HEK293 (cell line): ENCODE data around the gene DAW1.

Experiments
- CTCF ChIA-PET: fragments of 350-600 bp; formaldehyde crosslinking; extraction: SDS; loops from one replicate; lab custom pipeline; 2021; ENCODE audit warnings: antibody characterized with exemption; lab: Yijun Ruan, JAX
- POLR2A ChIA-PET: fragments of 300-600 bp; formaldehyde crosslinking; extraction: SDS; loops from one replicate; lab custom pipeline; 2020; ENCODE audit warnings: antibody characterized with exemption, inconsistent platforms; lab: Yijun Ruan, JAX
- H3K27ac ChIP-seq: fragments of 200-500 bp; sonication (Bioruptor generic); 2 replicates; pipeline ENCODE4 v1.5.1; 2014; ENCODE audit warnings: low read depth, low read length, control low read depth, inconsistent platforms; ENCODE audit errors: extremely low read depth
- H3K36me3 ChIP-seq, 2 experiments: fragments of 200-500 bp in 1 of 2; sonication (Bioruptor generic) in 1 of 2; 1 replicate in 1 of 2; 2 replicates in 1 of 2; pipeline ENCODE4 v1.5.1; 2014 to 2017; ENCODE audit warnings: inconsistent platforms in 2 of 2, low read length in 2 of 2; ENCODE audit not compliant: control insufficient read depth in 2 of 2, insufficient read depth in 1 of 2
- H3K4me1 ChIP-seq: fragments of 200-500 bp; sonication (Bioruptor generic); 2 replicates; pipeline ENCODE4 v1.5.1; 2014; ENCODE audit warnings: mild to moderate bottlenecking, low read length, inconsistent platforms; ENCODE audit not compliant: control insufficient read depth, insufficient read depth
- H3K4me3 ChIP-seq: 2 replicates; pipeline ENCODE4 v1.5.1; 2011; ENCODE audit warnings: low read depth, mild to moderate bottlenecking, control low read depth, low read length, moderate library complexity
- H3K9me3 ChIP-seq: fragments of 200-500 bp; sonication (Bioruptor generic); 2 replicates; pipeline ENCODE4 v1.5.1; 2014; ENCODE audit warnings: low read depth, low read length, inconsistent platforms; ENCODE audit not compliant: control insufficient read depth, insufficient read depth
- GLIS1 ChIP-seq: fragments of 450-650 bp; formaldehyde crosslinking; IDR thresholded peaks from 2 replicates; pipeline ENCODE4 v1.5.1; 2016; ENCODE audit warnings: missing biosample characterization, missing genetic modification characterization
- HOXC10 ChIP-seq: sonication (generic); formaldehyde crosslinking; IDR thresholded peaks from 2 replicates; pipeline ENCODE4 v1.8.1; 2023; ENCODE audit warnings: mild to moderate bottlenecking, missing genetic modification reagents
- MYNN ChIP-seq: fragments of 450-650 bp; formaldehyde crosslinking; IDR thresholded peaks from 2 replicates; pipeline ENCODE4 v1.5.1; 2016; ENCODE audit warnings: missing biosample characterization, missing genetic modification characterization, borderline replicate concordance
- PRDM1 ChIP-seq: fragments of 450-650 bp; formaldehyde crosslinking; IDR thresholded peaks from 2 replicates; pipeline ENCODE4; 2016; ENCODE audit warnings: missing biosample characterization, missing genetic modification characterization
- ZBTB20 ChIP-seq: fragments of 450-650 bp; formaldehyde crosslinking; IDR thresholded peaks from 2 replicates; pipeline ENCODE4 v1.5.1; 2016; ENCODE audit warnings: missing biosample characterization, missing genetic modification characterization
- ZBTB48 ChIP-seq: fragments of 450-650 bp; formaldehyde crosslinking; IDR thresholded peaks from 2 replicates; pipeline ENCODE4 v1.5.1; 2016; ENCODE audit warnings: missing biosample characterization, missing genetic modification characterization
- ZNF2 ChIP-seq: fragments of 450-650 bp; formaldehyde crosslinking; IDR thresholded peaks from 2 replicates; pipeline ENCODE4 v1.5.1; 2016; ENCODE audit warnings: missing biosample characterization, missing genetic modification characterization
- ZNF248 ChIP-seq: fragments of 450-650 bp; formaldehyde crosslinking; IDR thresholded peaks from 2 replicates; pipeline ENCODE4 v1.5.1; 2017; ENCODE audit warnings: missing biosample characterization, missing genetic modification characterization
- ZNF292 ChIP-seq: fragments of 450-650 bp; formaldehyde crosslinking; IDR thresholded peaks from 2 replicates; pipeline ENCODE4 v1.5.1; 2016; ENCODE audit warnings: low read depth, missing biosample characterization, missing genetic modification characterization, borderline replicate concordance
- ZNF555 ChIP-seq: fragments of 450-650 bp; formaldehyde crosslinking; conservative IDR thresholded peaks from 2 replicates; pipeline ENCODE4 v1.5.1; 2017; ENCODE audit warnings: missing biosample characterization, mild to moderate bottlenecking, missing genetic modification characterization, inconsistent platforms
- ZNF560 ChIP-seq: fragments of 450-650 bp; formaldehyde crosslinking; IDR thresholded peaks from 2 replicates; pipeline ENCODE4 v1.5.1; 2017; ENCODE audit warnings: missing biosample characterization, missing genetic modification characterization, borderline replicate concordance
- ZNF624 ChIP-seq: fragments of 450-650 bp; formaldehyde crosslinking; IDR thresholded peaks from 2 replicates; pipeline ENCODE4 v1.5.1; 2017; ENCODE audit warnings: missing biosample characterization, missing genetic modification characterization
- ZNF654 ChIP-seq: fragments of 450-650 bp; formaldehyde crosslinking; IDR thresholded peaks from 2 replicates; pipeline ENCODE4 v1.5.1; 2016; ENCODE audit warnings: low read depth, missing biosample characterization, missing genetic modification characterization
- ZNF707 ChIP-seq: fragments of 450-650 bp; formaldehyde crosslinking; IDR thresholded peaks from 2 replicates; pipeline ENCODE4 v1.5.1; 2016; ENCODE audit warnings: missing biosample characterization, missing genetic modification characterization
- ZNF76 ChIP-seq: fragments of 450-650 bp; formaldehyde crosslinking; IDR thresholded peaks from 2 replicates; pipeline ENCODE4; 2016; ENCODE audit warnings: low read depth, missing biosample characterization, missing genetic modification characterization, borderline replicate concordance
- ZNF785 ChIP-seq: fragments of 450-650 bp; formaldehyde crosslinking; IDR thresholded peaks from 2 replicates; pipeline ENCODE4 v1.5.1; 2016; ENCODE audit warnings: missing biosample characterization, missing genetic modification characterization
- TF ChIP-seq, protein P1 (sequence below): fragments of 450-650 bp; formaldehyde crosslinking; IDR thresholded peaks from 2 replicates; pipeline ENCODE4 v1.5.1; 2016; ENCODE audit warnings: missing biosample characterization, missing genetic modification characterization, borderline replicate concordance
- TF ChIP-seq, protein P2 (sequence below): sonication (generic); formaldehyde crosslinking; IDR thresholded peaks from 2 replicates; pipeline ENCODE4 v1.8.1; 2022; ENCODE audit warnings: mild to moderate bottlenecking, moderate library complexity, missing genetic modification reagents
- TF ChIP-seq, protein P3 (sequence below): fragments of 450-650 bp; formaldehyde crosslinking; IDR thresholded peaks from 2 replicates; pipeline ENCODE4; 2016; ENCODE audit warnings: missing biosample characterization, missing genetic modification characterization
- TF ChIP-seq, protein P4 (sequence below): fragments of 450-650 bp; formaldehyde crosslinking; IDR thresholded peaks from 2 replicates; pipeline ENCODE4 v1.5.1; 2017; ENCODE audit warnings: missing biosample characterization, missing genetic modification characterization
- TF ChIP-seq, protein P5 (sequence below): fragments of 450-650 bp; formaldehyde crosslinking; IDR thresholded peaks from 2 replicates; pipeline ENCODE4 v1.5.1; 2016; ENCODE audit warnings: missing biosample characterization, missing genetic modification characterization

Gene DAW1

DNA sequence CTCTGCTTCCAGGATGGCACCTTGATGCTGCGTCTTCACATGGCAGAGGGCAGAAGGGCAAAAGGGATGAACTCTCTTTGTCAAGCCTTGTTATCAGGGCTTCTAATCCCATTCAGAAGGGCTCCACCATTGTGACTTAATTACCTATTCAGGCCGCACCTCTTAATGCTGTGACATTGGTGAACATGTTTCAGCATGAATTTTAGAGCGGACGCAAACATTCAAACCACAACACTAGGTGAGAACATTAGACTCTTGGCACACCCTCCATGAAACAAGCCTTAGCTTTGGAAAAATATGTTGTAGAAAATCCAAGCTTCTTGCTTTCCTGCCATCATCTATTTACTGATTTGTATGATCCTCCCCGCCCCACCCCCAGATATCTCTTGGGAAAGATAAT lies 17.9 kb downstream of the DAW1 start:
- no peak overlapping the region for H3K27ac ChIP-seq
- H3K4me3 ChIP-seq: no peak overlapping the region
- ChIA-PET CTCF (interaction anchor here (0.5 to 2.5 kb wide), 12 partner anchors 11 to 735 kb away, joined by 3 to 25 read pairs (median 5); no protein-coding TSS in a partner anchor), POLR2A (no interaction called here)
- no peaks in the 10 kb centered on the region for H3K4me1 ChIP-seq
- H3K9me3 ChIP-seq: no peaks in the 10 kb centered on the region
- no peak for TF ChIP-seq ZNF555 (tag by site-specific recombination)
- TF ChIP-seq ZNF560 (tag by site-specific recombination): no peak
- TF ChIP-seq, protein P1, sequence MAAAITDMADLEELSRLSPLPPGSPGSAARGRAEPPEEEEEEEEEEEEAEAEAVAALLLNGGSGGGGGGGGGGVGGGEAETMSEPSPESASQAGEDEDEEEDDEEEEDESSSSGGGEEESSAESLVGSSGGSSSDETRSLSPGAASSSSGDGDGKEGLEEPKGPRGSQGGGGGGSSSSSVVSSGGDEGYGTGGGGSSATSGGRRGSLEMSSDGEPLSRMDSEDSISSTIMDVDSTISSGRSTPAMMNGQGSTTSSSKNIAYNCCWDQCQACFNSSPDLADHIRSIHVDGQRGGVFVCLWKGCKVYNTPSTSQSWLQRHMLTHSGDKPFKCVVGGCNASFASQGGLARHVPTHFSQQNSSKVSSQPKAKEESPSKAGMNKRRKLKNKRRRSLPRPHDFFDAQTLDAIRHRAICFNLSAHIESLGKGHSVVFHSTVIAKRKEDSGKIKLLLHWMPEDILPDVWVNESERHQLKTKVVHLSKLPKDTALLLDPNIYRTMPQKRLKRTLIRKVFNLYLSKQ (tag by site-specific recombination): no peak
- TF ChIP-seq ZBTB48 (tag by site-specific recombination): no peak
- TF ChIP-seq ZNF76 (tag by site-specific recombination): no peak
- no peak for TF ChIP-seq ZNF624 (tag by site-specific recombination)
- no peak for TF ChIP-seq PRDM1 (tag by site-specific recombination)
- TF ChIP-seq, protein P2, sequence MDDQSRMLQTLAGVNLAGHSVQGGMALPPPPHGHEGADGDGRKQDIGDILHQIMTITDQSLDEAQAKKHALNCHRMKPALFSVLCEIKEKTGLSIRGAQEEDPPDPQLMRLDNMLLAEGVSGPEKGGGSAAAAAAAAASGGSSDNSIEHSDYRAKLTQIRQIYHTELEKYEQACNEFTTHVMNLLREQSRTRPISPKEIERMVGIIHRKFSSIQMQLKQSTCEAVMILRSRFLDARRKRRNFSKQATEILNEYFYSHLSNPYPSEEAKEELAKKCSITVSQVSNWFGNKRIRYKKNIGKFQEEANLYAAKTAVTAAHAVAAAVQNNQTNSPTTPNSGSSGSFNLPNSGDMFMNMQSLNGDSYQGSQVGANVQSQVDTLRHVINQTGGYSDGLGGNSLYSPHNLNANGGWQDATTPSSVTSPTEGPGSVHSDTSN (CRISPR knock-in tag): no peak
- TF ChIP-seq ZNF707 (tag by site-specific recombination): no peak
- no peak for TF ChIP-seq ZNF2 (tag by site-specific recombination)
- TF ChIP-seq GLIS1 (tag by site-specific recombination): no peak
- TF ChIP-seq ZBTB20: no peak
- no peak for TF ChIP-seq ZNF292 (tag by site-specific recombination)
- H3K36me3 ChIP-seq: no peaks in the 10 kb centered on the region

DNA sequence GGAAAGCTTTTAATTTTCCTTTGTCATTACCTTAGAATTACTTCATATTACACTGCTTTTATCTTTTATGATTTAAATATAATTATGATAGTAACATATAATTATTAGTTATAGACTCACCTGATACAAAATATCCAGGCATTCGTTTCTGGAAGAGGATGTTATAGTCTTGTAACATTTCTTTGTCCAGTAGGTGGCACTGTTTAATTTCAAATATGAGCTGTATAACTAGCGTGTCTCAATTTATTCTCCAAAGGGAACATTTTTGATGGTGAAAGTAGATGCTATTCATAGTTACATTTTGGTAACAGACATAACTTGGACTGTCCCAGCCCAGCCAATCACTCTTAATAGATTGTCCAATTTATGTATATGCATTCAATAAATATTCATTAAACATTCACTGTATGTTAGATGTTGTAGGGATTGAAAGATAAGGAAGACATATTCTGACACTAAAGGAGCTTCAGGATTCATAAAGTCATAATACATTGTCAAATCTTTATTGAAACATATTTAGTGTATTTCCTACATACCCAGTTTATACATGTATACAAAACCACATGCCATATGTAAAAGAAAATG lies 19.2 kb downstream of the DAW1 start:
- CTCF ChIA-PET: interaction anchor here (0.6 to 2.5 kb wide), 40 partner anchors 10 to 1957 kb away, joined by 3 to 25 read pairs (median 4); no protein-coding TSS in a partner anchor

DNA sequence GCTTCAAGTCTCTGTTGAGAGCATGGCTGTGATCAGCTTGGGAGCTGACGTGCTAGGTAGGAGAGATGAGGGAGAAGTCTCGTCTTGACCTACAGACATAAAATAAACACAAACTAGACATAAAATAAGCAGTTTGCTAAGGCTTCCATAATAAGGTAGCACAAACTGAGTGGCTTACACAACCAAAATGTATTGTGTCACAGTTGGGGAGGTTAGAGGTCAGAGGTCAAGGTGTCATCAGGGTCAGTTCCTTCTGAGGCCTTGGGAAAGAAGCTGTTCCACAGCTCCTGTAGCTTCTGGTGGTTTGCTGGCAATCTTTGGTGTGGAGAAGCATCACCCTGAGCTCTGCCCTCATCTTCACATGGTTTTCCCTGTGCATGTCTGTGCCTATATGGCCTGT lies 20.2 kb downstream of the DAW1 start:
- Histone ChIP-seq H3K4me3 (no peak overlapping the region), H3K36me3 (no peaks in the 10 kb centered on the region), H3K27ac (no peak overlapping the region), H3K9me3 (no peaks in the 10 kb centered on the region), H3K4me1 (no peaks in the 10 kb centered on the region)
- ChIA-PET CTCF (interaction anchor here (0.5 to 1.6 kb wide), 5 partner anchors 78 to 1469 kb away, joined by 3 to 7 read pairs (median 3); partner anchors contain the start of gene CCL20), POLR2A (interaction anchor here (1.6 kb wide), 1 partner anchor 139 kb away, joined by 3 read pairs; no protein-coding TSS in a partner anchor)
- TF ChIP-seq ZNF248: no peak
- no peak for TF ChIP-seq MYNN (tag by site-specific recombination)
- TF ChIP-seq, protein P3, sequence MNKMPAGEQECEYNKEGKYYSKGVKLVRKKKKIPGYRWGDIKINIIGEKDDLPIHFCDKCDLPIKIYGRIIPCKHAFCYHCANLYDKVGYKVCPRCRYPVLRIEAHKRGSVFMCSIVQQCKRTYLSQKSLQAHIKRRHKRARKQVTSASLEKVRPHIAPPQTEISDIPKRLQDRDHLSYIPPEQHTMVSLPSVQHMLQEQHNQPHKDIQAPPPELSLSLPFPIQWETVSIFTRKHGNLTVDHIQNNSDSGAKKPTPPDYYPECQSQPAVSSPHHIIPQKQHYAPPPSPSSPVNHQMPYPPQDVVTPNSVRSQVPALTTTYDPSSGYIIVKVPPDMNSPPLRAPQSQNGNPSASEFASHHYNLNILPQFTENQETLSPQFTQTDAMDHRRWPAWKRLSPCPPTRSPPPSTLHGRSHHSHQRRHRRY (tag by site-specific recombination): no peak
- no peak for TF ChIP-seq HOXC10 (CRISPR knock-in tag)
- TF ChIP-seq, protein P4, sequence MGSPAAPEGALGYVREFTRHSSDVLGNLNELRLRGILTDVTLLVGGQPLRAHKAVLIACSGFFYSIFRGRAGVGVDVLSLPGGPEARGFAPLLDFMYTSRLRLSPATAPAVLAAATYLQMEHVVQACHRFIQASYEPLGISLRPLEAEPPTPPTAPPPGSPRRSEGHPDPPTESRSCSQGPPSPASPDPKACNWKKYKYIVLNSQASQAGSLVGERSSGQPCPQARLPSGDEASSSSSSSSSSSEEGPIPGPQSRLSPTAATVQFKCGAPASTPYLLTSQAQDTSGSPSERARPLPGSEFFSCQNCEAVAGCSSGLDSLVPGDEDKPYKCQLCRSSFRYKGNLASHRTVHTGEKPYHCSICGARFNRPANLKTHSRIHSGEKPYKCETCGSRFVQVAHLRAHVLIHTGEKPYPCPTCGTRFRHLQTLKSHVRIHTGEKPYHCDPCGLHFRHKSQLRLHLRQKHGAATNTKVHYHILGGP (tag by site-specific recombination): no peak
- TF ChIP-seq, protein P5, sequence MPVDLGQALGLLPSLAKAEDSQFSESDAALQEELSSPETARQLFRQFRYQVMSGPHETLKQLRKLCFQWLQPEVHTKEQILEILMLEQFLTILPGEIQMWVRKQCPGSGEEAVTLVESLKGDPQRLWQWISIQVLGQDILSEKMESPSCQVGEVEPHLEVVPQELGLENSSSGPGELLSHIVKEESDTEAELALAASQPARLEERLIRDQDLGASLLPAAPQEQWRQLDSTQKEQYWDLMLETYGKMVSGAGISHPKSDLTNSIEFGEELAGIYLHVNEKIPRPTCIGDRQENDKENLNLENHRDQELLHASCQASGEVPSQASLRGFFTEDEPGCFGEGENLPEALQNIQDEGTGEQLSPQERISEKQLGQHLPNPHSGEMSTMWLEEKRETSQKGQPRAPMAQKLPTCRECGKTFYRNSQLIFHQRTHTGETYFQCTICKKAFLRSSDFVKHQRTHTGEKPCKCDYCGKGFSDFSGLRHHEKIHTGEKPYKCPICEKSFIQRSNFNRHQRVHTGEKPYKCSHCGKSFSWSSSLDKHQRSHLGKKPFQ: no peak
- TF ChIP-seq ZNF785: no peak
- TF ChIP-seq, all 188 proteins: peak for 0

More for the DNA sequence above, 19.2 kb downstream of the DAW1 start:
- Histone ChIP-seq H3K4me3 (no peak overlapping the region), H3K27ac (no peak overlapping the region), H3K9me3 (no peaks in the 10 kb centered on the region), H3K4me1 (no peaks in the 10 kb centered on the region), H3K36me3 (no peaks in the 10 kb centered on the region)
- POLR2A ChIA-PET: interaction anchor here (1.6 kb wide), 1 partner anchor 138 kb away, joined by 3 read pairs; no protein-coding TSS in a partner anchor
- no peak for TF ChIP-seq ZNF555 (tag by site-specific recombination)
- TF ChIP-seq ZNF654 (tag by site-specific recombination): peak; percentile 78
